Kidney epithelial cell (primary cell): ENCODE data around the gene IL4I1. TPM values are rescaled to one million over a fixed set of nuclear protein-coding genes. Genes with fewer than 3 reads are reported as not detected.

Source experiments
- DNase-seq: peaks from one replicate; pipeline ENCODE4 v3.0.0-alpha.2; 2010; ENCODE audit warnings: low read depth
- H3K27me3 ChIP-seq: 2 replicates; pipeline ENCODE4 v1.6.0; 2011; ENCODE audit warnings: low read length; ENCODE audit not compliant: control insufficient read depth, insufficient read depth
- H3K36me3 ChIP-seq: 2 replicates; pipeline ENCODE4 v1.5.1; 2011; ENCODE audit warnings: low read length; ENCODE audit not compliant: control insufficient read depth, insufficient read depth
- H3K4me3 ChIP-seq: 2 replicates; pipeline ENCODE4 v1.5.1; 2011; ENCODE audit warnings: low read depth, mild to moderate bottlenecking, control low read depth, low read length
- CTCF ChIP-seq: IDR thresholded peaks from 2 replicates; pipeline ENCODE4 v1.5.1; 2011; ENCODE audit warnings: mild to moderate bottlenecking, moderate library complexity, low read length, control low read depth, inconsistent platforms; ENCODE audit not compliant: insufficient read depth, poor library complexity, severe bottlenecking
- total RNA-seq: library from RNA; depleted of rRNA; stranded (reverse); fragments of >200 nt; gene quantifications from 2 replicates; pipeline ENCODE4 v1.2.3, GENCODE V29; 2015

The IL4I1 gene
- total RNA-seq, 1 donor from 2014 or later: 8.2 TPM

GRCh38 chr19:49850221-49850486 is 46.5 kb downstream of the IL4I1 start:
- TF ChIP-seq CTCF: no peak
- no peaks in the 10 kb centered on the region for H3K27me3 ChIP-seq
- no peaks in the 10 kb centered on the region for H3K36me3 ChIP-seq

GRCh38 chr19:49849433-49850220 is 47.1 kb downstream of the IL4I1 start:
- no peak for TF ChIP-seq CTCF
- H3K36me3 ChIP-seq: no peaks in the 10 kb centered on the region
- no peaks in the 10 kb centered on the region for H3K27me3 ChIP-seq
- no peak for DNase-seq
- H3K4me3 ChIP-seq: peak overlapping the region; percentile 81

More at GRCh38 chr19:49850221-49850486, 46.5 kb downstream of the IL4I1 start:
- DNase-seq: no peak
- H3K4me3 ChIP-seq: peak overlapping the region; percentile 81

- TF ChIP-seq CTCF: no peak
- no peaks in the 10 kb centered on the region for H3K27me3 ChIP-seq
- no peak for DNase-seq
- H3K4me3 ChIP-seq: no peak overlapping the region
- no peaks in the 10 kb centered on the region for H3K36me3 ChIP-seq
Observed at GRCh38 chr19:49848938-49849337, 47.7 kb downstream of the IL4I1 start.

- Histone ChIP-seq H3K27me3 (no peaks in the 10 kb centered on the region), H3K36me3 (no peaks in the 10 kb centered on the region), H3K4me3 (no peak overlapping the region)
- peak; percentile 80 for DNase-seq
- TF ChIP-seq CTCF: no peak
Observed at GRCh38 chr19:49847731-49848696, 48.7 kb downstream of the IL4I1 start.

- H3K4me3 ChIP-seq: no peak overlapping the region
- TF ChIP-seq CTCF: no peak
- H3K27me3 ChIP-seq: no peaks in the 10 kb centered on the region
- no peak for DNase-seq
- no peaks in the 10 kb centered on the region for H3K36me3 ChIP-seq
Observed at GRCh38 chr19:49846408-49846807, 50.3 kb downstream of the IL4I1 start.
